ENCODE results near the gene AADACL2. TPM values are rescaled to one million over a fixed set of nuclear protein-coding genes. Genes with fewer than 3 reads are reported as not detected.

Gene AADACL2
- total and polyA plus RNA-seq, 2 experiments from 2014 or later: not detected

DNA sequence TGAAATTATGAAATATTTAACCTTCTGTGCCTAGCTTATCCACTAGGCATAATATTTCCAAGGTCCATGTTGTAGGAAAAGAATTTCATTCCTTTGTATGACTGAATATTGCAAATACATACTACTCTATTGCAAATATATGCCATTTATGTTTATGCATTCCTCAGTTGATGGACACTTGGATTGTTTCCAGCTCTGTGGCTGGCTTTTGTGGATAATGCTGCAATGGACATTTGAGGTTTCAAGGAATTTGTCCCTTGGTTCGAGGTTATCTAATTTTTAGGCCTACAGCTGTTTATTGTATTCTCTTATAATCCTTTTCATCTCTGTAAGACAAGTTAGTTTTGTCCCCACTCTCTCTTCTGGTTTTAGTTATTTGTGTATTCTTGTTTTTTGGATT lies 7.7 kb upstream of the AADACL2 start:
- no peaks in the 10 kb centered on the region for H3K79me2 ChIP-seq (ENCODE audit: insufficient read depth)
- in situ Hi-C loops (cut with MboI): no loop called here
- H3K36me3 ChIP-seq (ENCODE audit: low read depth): no peaks in the 10 kb centered on the region
- H3F3A ChIP-seq (ENCODE audit: insufficient read depth): no peaks in the 10 kb centered on the region
- no peak for DNase-seq
- H3K9ac ChIP-seq: no peak overlapping the region
- no peaks in the 10 kb centered on the region for H3K9me2 ChIP-seq (ENCODE audit: insufficient read depth)
- no peaks in the 10 kb centered on the region for H3K9me3 ChIP-seq (ENCODE audit: low read depth)
- H2AFZ ChIP-seq: no peak overlapping the region
- H3K4me2 ChIP-seq (ENCODE audit: unreplicated experiment): no peak overlapping the region
- H4K20me1 ChIP-seq (ENCODE audit: insufficient read depth): no peaks in the 10 kb centered on the region
- H3K4me1 ChIP-seq (ENCODE audit: insufficient read depth): no peaks in the 10 kb centered on the region
- no peak overlapping the region for H3K27ac ChIP-seq
- H3K27me3 ChIP-seq (replicated peaks; ENCODE audit: insufficient read depth): no peaks in the 10 kb centered on the region
- TF ChIP-seq EZH2phosphoT487 (IDR thresholded peaks at IDR 0.05; ENCODE audit: insufficient read depth, low read depth) (no peak), EZH2 (IDR thresholded peaks at IDR 0.05; ENCODE audit: insufficient read depth, poor library complexity, severe bottlenecking) (no peak)
- WGBS, 2 experiments (ENCODE audit: low coverage in 1 of 2, low lambda C conversion rate in 2 of 2, missing lambda C conversion rate in 2 of 2): 91 to 93% methylated on average over 1 of the region's 1 CpG
- H3K4me3 ChIP-seq: no peak overlapping the region

- no peak overlapping the region for H3K27ac ChIP-seq
- no peak for DNase-seq
- no peaks in the 10 kb centered on the region for H3K36me3 ChIP-seq (ENCODE audit: low read depth)
- no peaks in the 10 kb centered on the region for H3K4me1 ChIP-seq (ENCODE audit: insufficient read depth)
- no peaks in the 10 kb centered on the region for H3K27me3 ChIP-seq (replicated peaks; ENCODE audit: insufficient read depth)
- H2AFZ ChIP-seq: no peak overlapping the region
- WGBS, 2 experiments (ENCODE audit: low coverage in 1 of 2, low lambda C conversion rate in 2 of 2, missing lambda C conversion rate in 2 of 2): 61 to 70% methylated on average over 2 of the region's 2 CpGs
- in situ Hi-C loops (cut with MboI): no loop called here
- no peaks in the 10 kb centered on the region for H3K79me2 ChIP-seq (ENCODE audit: insufficient read depth)
- H3K9ac ChIP-seq: no peak overlapping the region
- H3K4me2 ChIP-seq (ENCODE audit: unreplicated experiment): no peak overlapping the region
- no peaks in the 10 kb centered on the region for H3K9me2 ChIP-seq (ENCODE audit: insufficient read depth)
- no peaks in the 10 kb centered on the region for H3K9me3 ChIP-seq (ENCODE audit: low read depth)
- H3K4me3 ChIP-seq: no peak overlapping the region
- no peaks in the 10 kb centered on the region for H4K20me1 ChIP-seq (ENCODE audit: insufficient read depth)
- H3F3A ChIP-seq (ENCODE audit: insufficient read depth): no peaks in the 10 kb centered on the region
- TF ChIP-seq EZH2 (IDR thresholded peaks at IDR 0.05; ENCODE audit: insufficient read depth, poor library complexity, severe bottlenecking) (no peak), EZH2phosphoT487 (IDR thresholded peaks at IDR 0.05; ENCODE audit: insufficient read depth, low read depth) (no peak)
These were observed 866 bp upstream of the AADACL2 start for GRCh38 chr3:151732861-151733260.

DNA sequence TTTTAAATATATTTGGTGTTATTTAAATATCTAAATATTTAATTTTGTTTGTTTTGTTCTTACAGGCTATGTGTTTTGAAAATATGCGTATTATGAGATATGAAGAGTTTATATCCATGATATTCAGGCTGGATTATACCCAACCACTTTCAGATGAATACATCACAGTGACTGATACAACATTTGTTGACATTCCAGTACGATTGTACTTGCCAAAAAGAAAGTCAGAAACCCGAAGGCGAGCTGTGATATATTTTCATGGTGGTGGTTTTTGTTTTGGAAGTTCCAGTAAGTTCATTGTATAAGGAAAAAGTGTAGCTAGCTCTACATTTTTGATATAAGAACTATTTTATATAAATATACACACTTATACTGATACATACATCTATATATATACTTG lies 6.9 kb downstream of the AADACL2 start:
- H3K9me2 ChIP-seq (ENCODE audit: insufficient read depth): no peaks in the 10 kb centered on the region
- no peak overlapping the region for H3K4me3 ChIP-seq
- H3K9ac ChIP-seq: no peak overlapping the region
- H4K20me1 ChIP-seq (ENCODE audit: insufficient read depth): no peaks in the 10 kb centered on the region
- H3K27me3 ChIP-seq (replicated peaks; ENCODE audit: insufficient read depth): no peaks in the 10 kb centered on the region
- H3K4me2 ChIP-seq (ENCODE audit: unreplicated experiment): no peak overlapping the region
- no peak overlapping the region for H3K27ac ChIP-seq
- no peak overlapping the region for H2AFZ ChIP-seq
- in situ Hi-C loops (cut with MboI): no loop called here
- H3F3A ChIP-seq (ENCODE audit: insufficient read depth): no peaks in the 10 kb centered on the region
- 68 to 82% methylated on average over 4 of the region's 4 CpGs for WGBS, 2 experiments (ENCODE audit: low coverage in 1 of 2, low lambda C conversion rate in 2 of 2, missing lambda C conversion rate in 2 of 2)
- no peaks in the 10 kb centered on the region for H3K79me2 ChIP-seq (ENCODE audit: insufficient read depth)
- no peaks in the 10 kb centered on the region for H3K36me3 ChIP-seq (ENCODE audit: low read depth)
- no peak for DNase-seq
- no peaks in the 10 kb centered on the region for H3K4me1 ChIP-seq (ENCODE audit: insufficient read depth)
- no peaks in the 10 kb centered on the region for H3K9me3 ChIP-seq (ENCODE audit: low read depth)
- TF ChIP-seq EZH2 (IDR thresholded peaks at IDR 0.05; ENCODE audit: insufficient read depth, poor library complexity, severe bottlenecking): no peak
- TF ChIP-seq EZH2phosphoT487 (IDR thresholded peaks at IDR 0.05; ENCODE audit: insufficient read depth, low read depth): no peak

GRCh38 chr3:151743855-151744254 lies 10.1 kb downstream of the AADACL2 start:
- H3K27me3 ChIP-seq (replicated peaks; ENCODE audit: insufficient read depth): no peaks in the 10 kb centered on the region
- no peaks in the 10 kb centered on the region for H3K9me3 ChIP-seq (ENCODE audit: low read depth)
- H4K20me1 ChIP-seq (ENCODE audit: insufficient read depth): no peaks in the 10 kb centered on the region
- in situ Hi-C loops (cut with MboI): no loop called here
- 60 to 61% methylated on average over 4 of the region's 4 CpGs for WGBS, 2 experiments (ENCODE audit: low coverage in 1 of 2, low lambda C conversion rate in 2 of 2, missing lambda C conversion rate in 2 of 2)
- H3F3A ChIP-seq (ENCODE audit: insufficient read depth): no peaks in the 10 kb centered on the region
- no peak overlapping the region for H3K4me2 ChIP-seq (ENCODE audit: unreplicated experiment)
- H3K79me2 ChIP-seq (ENCODE audit: insufficient read depth): no peaks in the 10 kb centered on the region
- H3K4me1 ChIP-seq (ENCODE audit: insufficient read depth): no peaks in the 10 kb centered on the region
- no peaks in the 10 kb centered on the region for H3K36me3 ChIP-seq (ENCODE audit: low read depth)
- no peak for TF ChIP-seq EZH2phosphoT487 (IDR thresholded peaks at IDR 0.05; ENCODE audit: insufficient read depth, low read depth)
- H3K27ac ChIP-seq: no peak overlapping the region
- H2AFZ ChIP-seq: peak overlapping the region; percentile 50
- H3K4me3 ChIP-seq: no peak overlapping the region
- no peaks in the 10 kb centered on the region for H3K9me2 ChIP-seq (ENCODE audit: insufficient read depth)
- no peak overlapping the region for H3K9ac ChIP-seq
- DNase-seq: no peak

GRCh38 chr3:151750181-151750580 lies 16.5 kb downstream of the AADACL2 start:
- no peak for DNase-seq
- TF ChIP-seq EZH2 (IDR thresholded peaks at IDR 0.05; ENCODE audit: insufficient read depth, poor library complexity, severe bottlenecking): no peak
- TF ChIP-seq EZH2phosphoT487 (IDR thresholded peaks at IDR 0.05; ENCODE audit: insufficient read depth, low read depth): no peak
- no peaks in the 10 kb centered on the region for H3K9me3 ChIP-seq (ENCODE audit: low read depth)
- H3F3A ChIP-seq (ENCODE audit: insufficient read depth): no peaks in the 10 kb centered on the region; the same call in 1 of the 2 replicates
- no peaks in the 10 kb centered on the region for H4K20me1 ChIP-seq (ENCODE audit: insufficient read depth)
- WGBS, 2 experiments (ENCODE audit: low coverage in 1 of 2, low lambda C conversion rate in 2 of 2, missing lambda C conversion rate in 2 of 2): 83 to 86% methylated on average over 6 of the region's 6 CpGs
- H3K4me2 ChIP-seq (ENCODE audit: unreplicated experiment): no peak overlapping the region
- H3K36me3 ChIP-seq (ENCODE audit: low read depth): no peaks in the 10 kb centered on the region
- no peak overlapping the region for H3K4me3 ChIP-seq
- no peak overlapping the region for H3K9ac ChIP-seq
- H2AFZ ChIP-seq: no peak overlapping the region
- no peaks in the 10 kb centered on the region for H3K27me3 ChIP-seq (replicated peaks; ENCODE audit: insufficient read depth)
- H3K4me1 ChIP-seq (ENCODE audit: insufficient read depth): peaks cover 8% of the 10 kb centered on the region; the same call in 1 of the 2 replicates
- no peak overlapping the region for H3K27ac ChIP-seq
- no peaks in the 10 kb centered on the region; the same call in 1 of the 2 replicates for H3K9me2 ChIP-seq (ENCODE audit: insufficient read depth)
- in situ Hi-C loops (cut with MboI): no loop called here
- H3K79me2 ChIP-seq (ENCODE audit: insufficient read depth): no peaks in the 10 kb centered on the region
